ENCODE results near the gene TGFBR2. TPM values are rescaled to one million over a fixed set of nuclear protein-coding genes. Genes with fewer than 3 reads are reported as not detected.

The TGFBR2 gene
- total and polyA plus RNA-seq, 2 experiments from 2014 or later: 4.7 to 13.0 TPM

DNA sequence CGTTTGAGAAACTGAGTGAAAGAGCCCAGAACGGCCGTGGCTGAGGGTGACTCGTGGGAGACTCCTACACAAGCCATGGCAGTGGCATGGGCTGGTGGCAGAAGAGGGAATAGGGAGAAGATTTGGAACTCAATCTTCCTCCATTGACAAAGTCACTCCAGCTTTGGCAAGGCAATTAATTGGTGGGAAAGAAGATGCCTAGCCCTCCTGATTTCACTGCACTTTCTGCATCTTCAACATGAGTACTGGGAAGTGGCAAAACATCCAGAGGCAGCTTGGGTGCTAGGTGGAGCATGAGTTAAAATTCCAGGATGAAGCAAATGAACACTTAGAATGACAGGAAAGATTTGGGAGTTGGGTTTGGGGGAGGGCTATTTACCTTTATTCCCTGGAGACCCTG, 1.4 kb upstream of the TGFBR2 start (continued):
- TF ChIP-seq REST (IDR thresholded peaks at IDR 0.05; ENCODE audit: unreplicated experiment) (no peak), STAT1 (IDR thresholded peaks at IDR 0.05; ENCODE audit: unreplicated experiment) (no peak), POLR2AphosphoS5 (IDR thresholded peaks at IDR 0.05; ENCODE audit: low read depth) (no peak), ZNF114 (CRISPR knock-in tag; IDR thresholded peaks at IDR 0.05) (no peak), EZH2phosphoT487 (IDR thresholded peaks at IDR 0.05; ENCODE audit: unreplicated experiment) (no peak), ZNF331 (CRISPR knock-in tag; IDR thresholded peaks at IDR 0.05; ENCODE audit: low read depth) (no peak), EZH2 (IDR thresholded peaks at IDR 0.05; ENCODE audit: low read depth, unreplicated experiment) (no peak)
- TF ChIP-seq, protein P1, sequence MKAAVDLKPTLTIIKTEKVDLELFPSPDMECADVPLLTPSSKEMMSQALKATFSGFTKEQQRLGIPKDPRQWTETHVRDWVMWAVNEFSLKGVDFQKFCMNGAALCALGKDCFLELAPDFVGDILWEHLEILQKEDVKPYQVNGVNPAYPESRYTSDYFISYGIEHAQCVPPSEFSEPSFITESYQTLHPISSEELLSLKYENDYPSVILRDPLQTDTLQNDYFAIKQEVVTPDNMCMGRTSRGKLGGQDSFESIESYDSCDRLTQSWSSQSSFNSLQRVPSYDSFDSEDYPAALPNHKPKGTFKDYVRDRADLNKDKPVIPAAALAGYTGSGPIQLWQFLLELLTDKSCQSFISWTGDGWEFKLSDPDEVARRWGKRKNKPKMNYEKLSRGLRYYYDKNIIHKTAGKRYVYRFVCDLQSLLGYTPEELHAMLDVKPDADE (IDR thresholded peaks at IDR 0.05): no peak

- peak; percentile 5; the same call in 1 of the 3 replicates for ATAC-seq
Observed at GRCh38 chr3:30605706-30606300, 598 bp upstream of the TGFBR2 start.

More at GRCh38 chr3:30605706-30606300, 598 bp upstream of the TGFBR2 start:
- H3K27me3 ChIP-seq (ENCODE audit: insufficient read depth): no peaks in the 10 kb centered on the region; the same call in 1 of the 2 replicates
- no peak for TF ChIP-seq ZNF114 (CRISPR knock-in tag; IDR thresholded peaks at IDR 0.05)
- TF ChIP-seq ZNF331 (CRISPR knock-in tag; IDR thresholded peaks at IDR 0.05; ENCODE audit: low read depth): no peak
- TF ChIP-seq EZH2phosphoT487 (IDR thresholded peaks at IDR 0.05; ENCODE audit: unreplicated experiment): no peak
- TF ChIP-seq CTCF (conservative IDR thresholded peaks at IDR 0.05; ENCODE audit: low read depth in 2 of 2): no peak
- peaks cover 36% of the 10 kb centered on the region for H3K79me2 ChIP-seq (replicated peaks; ENCODE audit: insufficient read depth)
- peak overlapping the region; percentile 84 for H3K4me2 ChIP-seq
- no peak overlapping the region for H3K27ac ChIP-seq (ENCODE audit: low read depth)
- no peaks in the 10 kb centered on the region for H3K36me3 ChIP-seq (ENCODE audit: insufficient read depth)
- Mint-ChIP-seq H3K27ac (peak overlapping the region; percentile 83), H3K36me3 (ENCODE audit: low read depth) (no peaks in the 10 kb centered on the region), H3K27me3 (ENCODE audit: insufficient read depth, low read depth, poor library complexity) (peaks cover 15% of the 10 kb centered on the region), H3K9me3 (no peaks in the 10 kb centered on the region), H3K4me1 (peaks cover 37% of the 10 kb centered on the region), H3K4me3 (peak overlapping the region; percentile 90)
- H3K9me2 ChIP-seq (ENCODE audit: insufficient read depth): 0 out of 2 replicates have a peak, but pooled peaks cover 6% of the 10 kb centered on the region
- no peaks in the 10 kb centered on the region; the same call in 1 of the 2 replicates for H4K20me1 ChIP-seq (replicated peaks; ENCODE audit: insufficient read depth)
- peak overlapping the region; percentile 67 for H2AFZ ChIP-seq
- peak overlapping the region; percentile 90 for H3K4me3 ChIP-seq
- peaks cover 31% of the 10 kb centered on the region for H3K4me1 ChIP-seq (ENCODE audit: insufficient read depth)
- H3F3A ChIP-seq (replicated peaks; ENCODE audit: low read depth): no peaks in the 10 kb centered on the region
- no peak for DNase-seq (ENCODE audit: low spot score)

Measured in GM23338 (cell line).